Measurements from ENCODE around the gene AIPL1. TPM values are rescaled to one million over a fixed set of nuclear protein-coding genes. Genes with fewer than 3 reads are reported as not detected.

AIPL1 gene, protein sequence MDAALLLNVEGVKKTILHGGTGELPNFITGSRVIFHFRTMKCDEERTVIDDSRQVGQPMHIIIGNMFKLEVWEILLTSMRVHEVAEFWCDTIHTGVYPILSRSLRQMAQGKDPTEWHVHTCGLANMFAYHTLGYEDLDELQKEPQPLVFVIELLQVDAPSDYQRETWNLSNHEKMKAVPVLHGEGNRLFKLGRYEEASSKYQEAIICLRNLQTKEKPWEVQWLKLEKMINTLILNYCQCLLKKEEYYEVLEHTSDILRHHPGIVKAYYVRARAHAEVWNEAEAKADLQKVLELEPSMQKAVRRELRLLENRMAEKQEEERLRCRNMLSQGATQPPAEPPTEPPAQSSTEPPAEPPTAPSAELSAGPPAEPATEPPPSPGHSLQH
- not detected for total RNA-seq

DNA sequence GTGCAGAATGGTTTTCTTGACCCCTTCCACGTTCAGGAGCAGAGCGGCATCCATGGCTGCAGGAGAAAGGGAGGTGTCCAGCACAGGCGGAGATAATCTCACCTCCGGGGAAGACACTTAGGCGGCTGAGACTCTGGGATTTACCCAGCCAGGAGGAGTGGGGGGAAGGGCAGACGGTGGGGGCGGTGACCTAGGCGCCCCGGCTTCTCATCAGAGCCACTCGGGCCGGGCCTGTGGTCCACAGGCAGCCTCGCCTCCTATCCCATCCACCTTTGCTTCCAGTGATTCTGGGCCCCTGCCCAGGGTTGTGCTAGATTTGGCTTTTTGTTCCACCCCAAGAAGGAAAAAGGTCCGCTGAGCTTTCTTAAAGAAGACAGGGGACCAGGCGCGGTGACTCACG lies at the start of gene AIPL1:
Gene AIPL1, minus strand, starts transcription at position 71 of the 400 bp plus-strand sequence. Its CDS starts 17 bp downstream, at position 54.

DNA sequence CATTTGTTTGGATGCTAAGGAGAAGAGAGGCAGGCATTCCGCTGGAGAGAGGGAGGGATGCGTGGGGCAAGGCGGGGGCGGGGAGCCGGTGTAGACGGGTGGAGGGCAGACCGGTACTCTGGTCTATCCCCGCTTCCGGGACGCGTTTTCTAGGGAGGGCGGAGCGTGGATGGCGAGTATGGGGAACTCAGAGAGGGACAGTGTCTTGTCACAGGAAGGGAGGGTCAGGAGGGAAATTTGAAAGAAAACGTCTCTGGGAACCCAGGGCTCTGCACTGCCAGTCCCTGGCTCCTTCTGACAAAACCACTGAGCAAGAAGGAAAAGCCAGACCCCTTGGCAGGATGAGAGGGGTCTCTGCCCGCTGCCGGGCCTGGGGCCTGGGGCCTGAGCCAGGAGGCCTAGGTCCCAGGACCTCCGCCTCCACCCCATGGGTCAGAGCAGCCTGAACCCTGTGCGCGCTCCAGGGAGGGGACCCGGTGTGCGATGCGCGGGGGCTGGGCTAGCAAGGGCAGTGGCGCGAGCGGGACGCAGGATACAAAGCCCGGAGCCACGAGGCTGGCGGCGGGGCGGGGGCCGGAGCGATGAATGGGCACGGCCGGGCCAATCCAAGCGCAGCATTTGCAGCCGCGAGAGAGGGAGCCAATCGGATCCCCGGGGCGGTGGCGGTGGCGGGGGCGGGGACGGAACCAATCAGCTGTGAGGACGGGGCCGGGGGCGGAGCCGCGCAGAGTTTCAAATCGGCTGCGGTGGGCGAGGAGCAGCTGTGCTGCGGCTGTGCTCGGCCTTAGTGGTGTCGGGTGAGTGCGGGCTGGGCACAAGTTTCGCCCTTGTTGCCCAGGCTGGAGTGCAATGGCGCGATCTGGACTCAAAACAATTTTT lies 9.0 kb upstream of the AIPL1 start, which contains the start of gene PIMREG:
Gene PIMREG, plus strand, starts transcription at position 764 of the 879 bp plus-strand sequence. CDS start 656 bp downstream, outside the sequence.

Other genes with a start within 250 kb of the AIPL1 start
- 9.6 TPM for gene PIMREG, start 9.3 kb upstream of the AIPL1 start, total RNA-seq
- 11.7 TPM for gene PITPNM3, start 121.4 kb upstream of the AIPL1 start, total RNA-seq
- 38.2 TPM for gene KIAA0753, start 205.6 kb upstream of the AIPL1 start, total RNA-seq
- 34.2 TPM for gene TXNDC17, start 205.9 kb upstream of the AIPL1 start, total RNA-seq
- gene MED31, start 216.5 kb upstream of the AIPL1 start, total RNA-seq: 12.6 TPM
- 1.2 TPM for gene C17orf100, start 216.6 kb upstream of the AIPL1 start, total RNA-seq